ENCODE results near the gene OR10P1. TPM values are rescaled to one million over a fixed set of nuclear protein-coding genes. Genes with fewer than 3 reads are reported as not detected.

The OR10P1 gene
- total and polyA plus RNA-seq, 7 experiments from 2014 or later, result not detected

- Mint-ChIP-seq H3K4me1 (peaks cover 2 to 18% (median 5%) of the 10 kb centered on the region in 7 donors), H3K9me3 (no peaks in the 10 kb centered on the region), H3K4me3 (no peak overlapping the region), H3K27me3 (peaks cover 4 to 18% (median 16%) of the 10 kb centered on the region in 5 donors), H3K36me3 (no peaks in the 10 kb centered on the region), H3K27ac (no peak overlapping the region)
- Histone ChIP-seq H3K36me3 (ENCODE audit: control insufficient read depth in 2 of 3, insufficient read depth in 3 of 3, low read length in 3 of 3) (no peaks in the 10 kb centered on the region), H3K27me3 (ENCODE audit: control insufficient read depth in 2 of 2, insufficient read depth in 2 of 2, low read length in 2 of 2) (no peaks in the 10 kb centered on the region), H3K27ac (ENCODE audit: low read depth, low read length) (no peak overlapping the region), H3K9me3 (ENCODE audit: control insufficient read depth in 2 of 3, low read length in 3 of 3) (no peaks in the 10 kb centered on the region), H3K4me3 (ENCODE audit: low read length) (no peak overlapping the region), H3K4me1 (ENCODE audit: control insufficient read depth in 2 of 2, insufficient read depth in 2 of 2, low read length in 2 of 2) (no peaks in the 10 kb centered on the region)
- intact Hi-C loops (cut with micrococcal nuclease), result no loop called here
- ATAC-seq, result no peak
- no peak for DNase-seq
- CTCF ChIA-PET, result no interaction called here
- POLR2A ChIA-PET, result interaction anchor here (0.6 kb wide), 1 partner anchor 25 kb away, joined by 3 read pairs; no protein-coding TSS in a partner anchor
Observed at GRCh38 chr12:55686366-55687010, 49.8 kb downstream of the OR10P1 start.

Other genes starting within 250 kb of the OR10P1 start
- not detected for gene OR6C65, start 236.4 kb upstream of the OR10P1 start, total RNA-seq
- not detected for gene OR6C65, start 236.4 kb upstream of the OR10P1 start, polyA plus RNA-seq
- gene OR6C76, start 210.6 kb upstream of the OR10P1 start, total RNA-seq, result not detected
- not detected for gene OR6C76, start 210.6 kb upstream of the OR10P1 start, polyA plus RNA-seq
- gene OR6C2, start 192.8 kb upstream of the OR10P1 start, total RNA-seq, result not detected
- gene OR6C2, start 192.8 kb upstream of the OR10P1 start, polyA plus RNA-seq, result not detected
- not detected for gene OR6C70, start 166.8 kb upstream of the OR10P1 start, total RNA-seq
- gene OR6C70, start 166.8 kb upstream of the OR10P1 start, polyA plus RNA-seq, result not detected
- not detected for gene OR6C68, start 144.5 kb upstream of the OR10P1 start, total RNA-seq
- not detected for gene OR6C68, start 144.5 kb upstream of the OR10P1 start, polyA plus RNA-seq
- gene OR6C4, start 87.3 kb upstream of the OR10P1 start, total RNA-seq, result not detected
- not detected for gene OR6C4, start 87.3 kb upstream of the OR10P1 start, polyA plus RNA-seq
- gene OR2AP1, start 64.4 kb upstream of the OR10P1 start, total RNA-seq, result under 1 TPM in 1 of 5 experiments, not detected in 4; 0.24 TPM
- gene OR2AP1, start 64.4 kb upstream of the OR10P1 start, polyA plus RNA-seq, result not detected
- gene ITGA7, start 71.0 kb downstream of the OR10P1 start, total RNA-seq, result 1 to 10 TPM; 1.4 to 4.6 (median 3.6) TPM
- gene ITGA7, start 71.0 kb downstream of the OR10P1 start, polyA plus RNA-seq, result not detected
- 100 to 1,000 TPM in 1 of 5 experiments, 10 to 100 TPM in 4; 37.6 to 112 (median 71.5) TPM for gene BLOC1S1, start 79.2 kb downstream of the OR10P1 start, total RNA-seq
- gene BLOC1S1, start 79.2 kb downstream of the OR10P1 start, polyA plus RNA-seq, result 100 to 1,000 TPM in 1 of 2 donors, 10 to 100 TPM in 1; 83.5 to 102 TPM
- gene RDH5, start 83.5 kb downstream of the OR10P1 start, total RNA-seq, result 10 to 100 TPM; 14.6 to 24.9 (median 15.9) TPM
- 1 to 10 TPM in 1 of 2 donors, under 1 TPM in 1; 0.67 to 1.3 TPM for gene RDH5, start 83.5 kb downstream of the OR10P1 start, polyA plus RNA-seq
- gene CD63, start 92.1 kb downstream of the OR10P1 start, total RNA-seq, result 100 to 1,000 TPM in 2 of 5 experiments, 10 to 100 TPM in 3; 43.2 to 216 (median 54.3) TPM
- gene CD63, start 92.1 kb downstream of the OR10P1 start, polyA plus RNA-seq, result 10 to 100 TPM; 68.7 to 69.8 TPM
- gene GDF11, start 106.2 kb downstream of the OR10P1 start, total RNA-seq, result 10 to 100 TPM in 3 of 5 experiments, 1 to 10 TPM in 2; 6.6 to 16.2 (median 12.0) TPM
- gene GDF11, start 106.2 kb downstream of the OR10P1 start, polyA plus RNA-seq, result under 1 TPM; 0.79 TPM
- gene SARNP, start 180.8 kb downstream of the OR10P1 start, total RNA-seq, result 10 to 100 TPM; 28.0 to 73.0 (median 41.7) TPM
- 100 to 1,000 TPM in 1 of 2 donors, 10 to 100 TPM in 1; 89.7 to 115 TPM for gene SARNP, start 180.8 kb downstream of the OR10P1 start, polyA plus RNA-seq
- 10 to 100 TPM; 12.3 to 67.3 (median 40.5) TPM for gene ORMDL2, start 181.1 kb downstream of the OR10P1 start, total RNA-seq
- 100 to 1,000 TPM in 1 of 2 donors, 10 to 100 TPM in 1; 96.0 to 107 TPM for gene ORMDL2, start 181.1 kb downstream of the OR10P1 start, polyA plus RNA-seq
- 10 to 100 TPM; 20.3 to 36.1 (median 35.9) TPM for gene DNAJC14, start 192.7 kb downstream of the OR10P1 start, total RNA-seq
- 10 to 100 TPM; 31.9 to 50.4 TPM for gene DNAJC14, start 192.7 kb downstream of the OR10P1 start, polyA plus RNA-seq
- under 1 TPM in 4 of 5 experiments, not detected in 1; 0.24 to 0.84 (median 0.54) TPM for gene MMP19, start 206.0 kb downstream of the OR10P1 start, total RNA-seq
- gene MMP19, start 206.0 kb downstream of the OR10P1 start, polyA plus RNA-seq, result not detected